Measurements from ENCODE around the gene TMEM244. TPM values are rescaled to one million over a fixed set of nuclear protein-coding genes. Genes with fewer than 3 reads are reported as not detected.

Gene TMEM244
- total RNA-seq, 2 donors from 2014 or later = not detected

- TF ChIP-seq CTCF (IDR thresholded peaks at IDR 0.05) = no peak
- Histone ChIP-seq H3K27me3 (no peaks in the 10 kb centered on the region), H3K9me3 (no peaks in the 10 kb centered on the region), H3K36me3 (no peaks in the 10 kb centered on the region), H3K4me3 (no peak overlapping the region), H3K27ac (no peak overlapping the region), H3K4me1 (no peaks in the 10 kb centered on the region)
- DNase-seq (ENCODE audit: low spot score) = no peak
Measured at GRCh38 chr6:129866688-129867087, 5.6 kb upstream of the TMEM244 start.

- TF ChIP-seq CTCF (IDR thresholded peaks at IDR 0.05) = no peak
- no peak overlapping the region for H3K27ac ChIP-seq
- H3K36me3 ChIP-seq = no peaks in the 10 kb centered on the region
- H3K4me3 ChIP-seq = no peak overlapping the region
- no peaks in the 10 kb centered on the region for H3K27me3 ChIP-seq
- no peaks in the 10 kb centered on the region for H3K4me1 ChIP-seq
- H3K9me3 ChIP-seq = no peaks in the 10 kb centered on the region
- no peak for DNase-seq (ENCODE audit: low spot score)
Measured at GRCh38 chr6:129866256-129866655, 5.1 kb upstream of the TMEM244 start.

- Histone ChIP-seq H3K36me3 (no peaks in the 10 kb centered on the region), H3K27ac (no peak overlapping the region), H3K4me1 (peaks cover 0 to 7% of the 10 kb centered on the region in 2 donors), H3K27me3 (no peaks in the 10 kb centered on the region), H3K9me3 (no peaks in the 10 kb centered on the region), H3K4me3 (no peak overlapping the region)
- no peak for TF ChIP-seq CTCF (IDR thresholded peaks at IDR 0.05)
- no peak for DNase-seq (ENCODE audit: low spot score)
Measured at GRCh38 chr6:129865013-129865412, 3.9 kb upstream of the TMEM244 start.

- Histone ChIP-seq H3K36me3 (no peaks in the 10 kb centered on the region), H3K4me1 (peaks cover 0 to 7% of the 10 kb centered on the region in 2 donors), H3K9me3 (no peaks in the 10 kb centered on the region), H3K27me3 (no peaks in the 10 kb centered on the region), H3K4me3 (no peak overlapping the region), H3K27ac (no peak overlapping the region)
- TF ChIP-seq CTCF (IDR thresholded peaks at IDR 0.05) = no peak
- DNase-seq (ENCODE audit: low spot score) = no peak
Measured at GRCh38 chr6:129863664-129864063, 2.5 kb upstream of the TMEM244 start.

- no peak overlapping the region for H3K27ac ChIP-seq
- peaks cover 0 to 8% of the 10 kb centered on the region in 2 donors for H3K9me3 ChIP-seq
- no peak overlapping the region for H3K4me3 ChIP-seq
- no peak for DNase-seq (ENCODE audit: low spot score)
- H3K4me1 ChIP-seq = peaks cover 0 to 7% of the 10 kb centered on the region in 2 donors
- no peaks in the 10 kb centered on the region for H3K36me3 ChIP-seq
- no peaks in the 10 kb centered on the region for H3K27me3 ChIP-seq
- no peak for TF ChIP-seq CTCF (IDR thresholded peaks at IDR 0.05)
Measured at GRCh38 chr6:129859524-129859923, 1.6 kb downstream of the TMEM244 start.

GRCh38 chr6:129857838-129858237, 3.3 kb downstream of the TMEM244 start:
- DNase-seq (ENCODE audit: low spot score) = no peak
- H3K4me1 ChIP-seq = peaks cover 0 to 7% of the 10 kb centered on the region in 2 donors
- H3K4me3 ChIP-seq = no peak overlapping the region
- H3K9me3 ChIP-seq = peaks cover 0 to 8% of the 10 kb centered on the region in 2 donors
- no peaks in the 10 kb centered on the region for H3K27me3 ChIP-seq
- H3K27ac ChIP-seq = no peak overlapping the region
- no peak for TF ChIP-seq CTCF (IDR thresholded peaks at IDR 0.05)
- no peaks in the 10 kb centered on the region for H3K36me3 ChIP-seq

Data from right atrium auricular region (tissue), 2 donors.